Thoracic aorta (tissue), 2 donors: Measurements from ENCODE around the gene AFAP1L1. TPM values are rescaled to one million over a fixed set of nuclear protein-coding genes. Genes with fewer than 3 reads are reported as not detected.

Experiments
- ATAC-seq: fragments of 150-250 bp; one replicate; pipeline ENCODE4 v1.8.0; 2017; ENCODE audit warnings: low read depth; ENCODE audit not compliant: insufficient number of reproducible peaks, low FRiP score
- DNase-seq: peaks from one replicate; pipeline ENCODE4 v3.0.0-alpha.2; 2020; ENCODE audit warnings: low spot score
- H3K27ac ChIP-seq, 2 donors: fragments of 200-600 bp; sonication (generic); 1 replicate in 1 of 2; 2 replicates in 1 of 2; pipeline ENCODE4 v1.5.1; 2016; ENCODE audit warnings: mild to moderate bottlenecking in 2 of 2, moderate library complexity in 2 of 2
- H3K27me3 ChIP-seq: fragments of 200-600 bp; sonication (generic); replicated peaks from 2 replicates; pipeline ENCODE4 v1.6.0; 2016; ENCODE audit warnings: mild to moderate bottlenecking; ENCODE audit not compliant: insufficient read depth
- H3K36me3 ChIP-seq: fragments of 200-600 bp; sonication (generic); one replicate; pipeline ENCODE4 v1.5.1; 2016
- H3K4me1 ChIP-seq, 2 donors: fragments of 200-600 bp; sonication (generic); 1 replicate in 1 of 2; 2 replicates in 1 of 2; pipeline versions ENCODE4 v1.5.1 to v1.6.0; 2016; ENCODE audit warnings: low read depth in 2 of 2, mild to moderate bottlenecking in 1 of 2; ENCODE audit not compliant: control insufficient read depth in 1 of 2
- H3K4me3 ChIP-seq: fragments of 200-600 bp; sonication (generic); 2 replicates; pipeline ENCODE4 v1.5.1; 2016; ENCODE audit warnings: mild to moderate bottlenecking
- H3K9me3 ChIP-seq: fragments of 200-600 bp; sonication (generic); 2 replicates; pipeline ENCODE4 v1.5.1; 2016
- total RNA-seq, 2 donors: library from RNA; depleted of rRNA; stranded (reverse); fragments of >200 nt; gene quantifications; one replicate each; pipeline versions ENCODE4 v1.1.0 to v1.2.3, GENCODE V29; 2016
- TF ChIP-seq, protein P1 (sequence below): fragments of 200-600 bp; sonication (generic); IDR thresholded peaks from one replicate; pipeline ENCODE4 v1.5.1; 2019; ENCODE audit warnings: antibody characterized with exemption

AFAP1L1 gene
- total RNA-seq, 2 donors from 2014 or later: 6.8 to 10.4 TPM

GRCh38 chr5:149273237-149273636 lies 1.6 kb downstream of the AFAP1L1 start:
- DNase-seq: no peak
- Histone ChIP-seq H3K9me3 (peaks cover 6% of the 10 kb centered on the region), H3K36me3 (no peaks in the 10 kb centered on the region), H3K27ac (no peak overlapping the region), H3K4me1 (peaks cover 6 to 29% of the 10 kb centered on the region in 2 donors), H3K27me3 (no peaks in the 10 kb centered on the region), H3K4me3 (no peak overlapping the region)
- no peak for ATAC-seq
- TF ChIP-seq, protein P1, sequence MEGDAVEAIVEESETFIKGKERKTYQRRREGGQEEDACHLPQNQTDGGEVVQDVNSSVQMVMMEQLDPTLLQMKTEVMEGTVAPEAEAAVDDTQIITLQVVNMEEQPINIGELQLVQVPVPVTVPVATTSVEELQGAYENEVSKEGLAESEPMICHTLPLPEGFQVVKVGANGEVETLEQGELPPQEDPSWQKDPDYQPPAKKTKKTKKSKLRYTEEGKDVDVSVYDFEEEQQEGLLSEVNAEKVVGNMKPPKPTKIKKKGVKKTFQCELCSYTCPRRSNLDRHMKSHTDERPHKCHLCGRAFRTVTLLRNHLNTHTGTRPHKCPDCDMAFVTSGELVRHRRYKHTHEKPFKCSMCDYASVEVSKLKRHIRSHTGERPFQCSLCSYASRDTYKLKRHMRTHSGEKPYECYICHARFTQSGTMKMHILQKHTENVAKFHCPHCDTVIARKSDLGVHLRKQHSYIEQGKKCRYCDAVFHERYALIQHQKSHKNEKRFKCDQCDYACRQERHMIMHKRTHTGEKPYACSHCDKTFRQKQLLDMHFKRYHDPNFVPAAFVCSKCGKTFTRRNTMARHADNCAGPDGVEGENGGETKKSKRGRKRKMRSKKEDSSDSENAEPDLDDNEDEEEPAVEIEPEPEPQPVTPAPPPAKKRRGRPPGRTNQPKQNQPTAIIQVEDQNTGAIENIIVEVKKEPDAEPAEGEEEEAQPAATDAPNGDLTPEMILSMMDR: no peak

GRCh38 chr5:149273950-149274349 lies 2.3 kb downstream of the AFAP1L1 start:
- H3K27me3 ChIP-seq: no peaks in the 10 kb centered on the region
- ATAC-seq (no peak), DNase-seq (no peak)
- H3K27ac ChIP-seq: no peak overlapping the region
- H3K4me3 ChIP-seq: no peak overlapping the region
- TF ChIP-seq, protein P1: no peak
- H3K9me3 ChIP-seq: peaks cover under 1% of the 10 kb centered on the region
- no peaks in the 10 kb centered on the region for H3K36me3 ChIP-seq
- peaks cover 9 to 32% of the 10 kb centered on the region in 2 donors for H3K4me1 ChIP-seq

DNA sequence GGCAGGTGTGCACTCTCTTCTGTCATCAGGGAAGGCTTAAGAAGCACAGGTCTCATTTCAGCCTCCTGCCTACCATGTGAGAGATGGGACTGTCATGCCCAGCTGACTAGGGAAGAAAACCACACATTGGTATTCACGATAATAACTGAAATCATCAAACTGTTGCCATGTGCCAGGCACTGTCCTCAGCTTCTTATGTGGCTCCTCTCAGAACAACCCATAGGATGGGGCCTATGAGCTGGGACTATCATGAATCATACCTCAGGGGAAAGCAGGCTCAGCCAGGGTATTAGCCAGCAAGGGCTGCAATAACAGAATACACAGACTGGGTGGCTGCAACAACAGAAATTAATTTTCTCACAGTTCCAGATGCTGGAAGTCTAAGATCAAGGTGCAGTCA lies 3.3 kb downstream of the AFAP1L1 start:
- Histone ChIP-seq H3K4me1 (peaks cover 9 to 32% of the 10 kb centered on the region in 2 donors), H3K36me3 (no peaks in the 10 kb centered on the region), H3K27ac (no peak overlapping the region), H3K27me3 (no peaks in the 10 kb centered on the region), H3K4me3 (no peak overlapping the region), H3K9me3 (no peaks in the 10 kb centered on the region)
- DNase-seq (no peak), ATAC-seq (no peak)
- TF ChIP-seq, protein P1: no peak

GRCh38 chr5:149277801-149278200 lies 6.1 kb downstream of the AFAP1L1 start:
- Histone ChIP-seq H3K36me3 (no peaks in the 10 kb centered on the region), H3K4me3 (no peak overlapping the region), H3K27me3 (no peaks in the 10 kb centered on the region), H3K27ac (no peak overlapping the region), H3K9me3 (no peaks in the 10 kb centered on the region), H3K4me1 (peaks cover 6 to 20% of the 10 kb centered on the region in 2 donors)
- TF ChIP-seq, protein P1: no peak
- ATAC-seq (no peak), DNase-seq (no peak)

- DNase-seq (no peak), ATAC-seq (no peak)
- Histone ChIP-seq H3K9me3 (no peaks in the 10 kb centered on the region), H3K27ac (no peak overlapping the region), H3K27me3 (no peaks in the 10 kb centered on the region), H3K4me1 (peaks cover 6 to 16% of the 10 kb centered on the region in 2 donors), H3K4me3 (no peak overlapping the region), H3K36me3 (no peaks in the 10 kb centered on the region)
- TF ChIP-seq, protein P1: no peak
Measured at GRCh38 chr5:149278451-149279210, 7.0 kb downstream of the AFAP1L1 start.
